Medulla oblongata (tissue), 1 donor: ENCODE measurements around the gene COMT.
A peak's percentile ranks its signal among the peaks of the same experiment; 100 is the strongest.

Experiments
- DNase-seq: peaks from one replicate; pipeline ENCODE4 v3.0.0-alpha.2; 2015; ENCODE audit errors: extremely low spot score

The COMT gene

DNA sequence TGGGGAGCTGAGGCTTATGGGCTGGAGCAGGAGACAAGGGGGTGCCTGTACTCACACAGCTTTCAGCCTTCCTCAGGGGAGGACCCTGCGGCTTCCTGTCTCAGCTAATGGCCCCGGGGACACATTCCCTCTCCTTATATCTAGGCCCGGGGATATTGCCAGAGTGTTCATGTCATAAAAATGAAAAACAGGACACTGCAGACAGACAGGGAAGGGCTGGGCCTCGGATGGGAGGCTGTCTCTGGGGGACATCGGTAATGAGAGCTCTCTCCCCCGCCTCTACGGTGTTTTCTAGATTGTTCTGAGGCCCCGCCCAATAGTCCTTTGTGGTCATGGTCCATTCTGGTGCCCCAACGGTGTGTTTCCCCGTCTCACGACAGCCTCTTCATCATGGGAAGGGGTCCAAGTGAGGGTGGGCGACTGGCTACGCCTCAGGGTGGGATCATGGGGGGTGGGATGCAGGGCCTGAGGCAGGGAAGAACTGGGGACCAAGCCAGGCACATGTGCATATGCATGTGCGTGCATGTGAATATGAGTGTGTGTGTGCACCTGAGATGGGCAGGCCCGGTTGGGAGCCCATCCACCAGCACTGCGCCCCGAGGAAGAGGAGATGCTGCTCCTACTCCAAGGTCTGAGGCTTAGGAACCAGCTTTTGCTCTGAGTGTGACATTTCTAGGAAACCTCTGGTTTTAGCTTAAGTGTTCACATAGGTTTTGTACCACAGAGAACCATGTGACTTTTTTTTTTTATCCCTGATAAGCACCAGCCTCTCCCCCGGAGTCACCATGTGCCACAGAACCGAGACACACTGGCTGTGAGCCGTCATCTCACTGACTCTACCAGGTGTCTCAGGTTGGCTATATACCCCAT, 69.8 kb downstream of the COMT start:
- DNase-seq, result no peak

DNA sequence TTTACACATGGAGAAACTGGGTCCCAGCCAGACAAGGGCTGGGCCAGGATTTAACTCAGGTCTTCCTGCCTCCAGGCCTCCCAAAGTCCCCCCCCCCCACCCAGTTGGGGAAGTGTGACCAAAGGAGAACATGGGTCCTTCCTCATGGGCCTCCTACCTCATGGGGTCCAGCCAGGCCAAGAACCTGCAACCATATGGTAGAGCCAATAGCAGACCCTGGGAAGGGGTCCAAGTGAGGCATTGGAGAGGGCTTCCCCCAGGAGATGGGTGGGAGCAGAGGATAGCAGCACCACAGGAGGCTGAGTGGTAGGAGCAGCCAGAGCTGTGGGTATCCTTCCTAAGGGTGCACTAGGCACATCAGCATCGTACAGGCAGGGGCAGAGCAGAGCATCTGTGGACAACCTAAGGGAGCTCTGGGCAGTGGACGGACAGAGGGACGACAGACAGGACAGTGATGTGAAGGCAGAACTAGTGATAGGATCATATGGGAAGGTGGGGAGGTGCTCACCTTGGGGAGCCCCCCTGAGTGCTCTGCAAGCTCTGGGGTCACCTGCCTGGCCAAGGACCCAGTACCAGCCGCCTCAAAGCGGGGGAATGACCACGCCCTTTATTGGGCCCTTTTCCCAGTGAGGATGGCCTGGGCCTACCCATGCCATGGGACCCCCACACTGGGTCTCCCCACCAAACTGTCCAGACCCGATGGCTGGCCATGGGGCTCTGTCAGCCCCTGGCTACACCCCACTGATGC, 70.6 kb downstream of the COMT start:
- no peak for DNase-seq

DNA sequence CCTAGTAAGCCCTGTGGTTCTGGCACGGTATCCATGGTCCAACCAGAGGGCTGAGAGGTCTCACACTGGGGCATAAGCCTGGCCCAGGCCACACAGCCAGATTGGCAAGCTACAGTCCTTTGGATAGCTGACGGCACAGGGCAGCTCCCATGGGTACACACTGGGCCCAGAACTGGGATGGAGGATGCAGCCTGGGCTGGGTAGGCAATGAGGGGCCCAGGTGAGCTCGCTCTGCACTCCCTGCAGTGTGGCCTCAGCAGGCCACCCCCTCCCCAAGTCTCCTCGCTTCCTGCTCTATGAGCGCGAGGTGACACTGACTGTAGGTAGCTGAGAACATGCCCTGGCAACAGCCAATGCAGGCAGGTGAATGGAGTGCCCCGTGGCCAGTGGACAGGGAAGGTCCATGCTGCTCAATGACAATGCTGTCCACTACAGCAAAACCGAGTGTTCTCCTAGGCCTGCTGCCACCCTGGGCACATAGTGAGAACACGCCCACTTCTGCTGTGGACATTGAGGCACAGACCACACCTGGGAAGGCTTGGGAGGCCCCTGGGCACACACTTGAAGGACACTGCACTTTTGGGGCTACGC, 71.3 kb downstream of the COMT start:
- DNase-seq, result no peak

DNA sequence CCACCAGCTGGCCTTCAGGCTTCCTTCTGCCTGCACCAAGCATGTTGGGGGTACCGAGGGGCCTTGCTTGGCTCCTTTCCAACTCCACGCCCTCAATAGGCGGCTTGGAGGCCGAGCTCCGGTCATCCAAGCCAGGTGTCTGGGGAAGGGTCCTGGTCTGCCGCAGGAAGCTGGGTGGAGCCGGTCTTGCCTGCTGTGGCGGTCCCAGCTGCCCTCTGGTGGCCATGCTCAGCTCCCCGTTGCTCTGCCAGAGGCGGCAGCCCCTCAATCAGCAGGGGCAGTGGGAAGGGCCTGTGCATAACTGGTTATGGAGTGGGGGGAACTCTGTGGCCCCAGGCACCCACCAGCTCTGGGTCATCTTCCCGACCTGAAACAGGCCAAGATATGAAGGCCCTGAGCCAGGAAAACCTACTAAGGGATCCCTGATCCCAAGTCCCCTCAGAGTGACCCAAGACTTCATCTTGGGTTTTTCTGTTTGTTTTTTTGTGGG, 71.9 kb downstream of the COMT start:
- peak; percentile 55 for DNase-seq

DNA sequence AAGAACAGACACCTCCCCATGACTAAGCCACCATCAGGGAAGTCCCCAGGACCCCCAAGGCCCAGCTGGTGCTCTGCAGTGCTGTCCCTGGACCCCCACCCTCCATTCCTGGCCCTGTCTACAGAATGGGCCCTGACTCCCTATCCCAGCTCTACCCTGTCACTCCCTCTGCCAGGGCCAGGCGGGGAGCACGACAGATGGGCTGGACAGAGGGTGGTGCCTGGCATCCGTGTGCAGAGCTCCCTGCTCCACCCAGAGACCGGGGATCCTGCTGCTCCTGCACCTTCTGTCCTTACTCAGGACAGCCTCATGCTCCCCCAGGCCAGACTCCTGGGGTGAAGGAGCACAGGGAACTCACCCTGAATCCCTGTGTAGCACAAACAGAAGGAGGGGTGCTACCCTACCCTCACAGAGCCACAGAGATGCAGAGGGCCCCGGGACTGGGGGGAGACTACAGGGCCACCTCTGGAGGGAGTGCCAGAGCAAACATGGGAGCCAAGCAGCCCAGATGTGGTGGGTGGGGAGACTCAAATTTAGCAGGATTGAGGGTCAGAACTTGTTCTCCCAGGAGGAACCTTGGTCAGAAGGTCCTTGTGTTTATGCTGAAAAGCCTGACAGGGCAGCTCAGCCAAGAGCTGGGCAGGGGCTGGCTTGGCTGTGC, 73.1 kb downstream of the COMT start:
- no peak for DNase-seq

DNA sequence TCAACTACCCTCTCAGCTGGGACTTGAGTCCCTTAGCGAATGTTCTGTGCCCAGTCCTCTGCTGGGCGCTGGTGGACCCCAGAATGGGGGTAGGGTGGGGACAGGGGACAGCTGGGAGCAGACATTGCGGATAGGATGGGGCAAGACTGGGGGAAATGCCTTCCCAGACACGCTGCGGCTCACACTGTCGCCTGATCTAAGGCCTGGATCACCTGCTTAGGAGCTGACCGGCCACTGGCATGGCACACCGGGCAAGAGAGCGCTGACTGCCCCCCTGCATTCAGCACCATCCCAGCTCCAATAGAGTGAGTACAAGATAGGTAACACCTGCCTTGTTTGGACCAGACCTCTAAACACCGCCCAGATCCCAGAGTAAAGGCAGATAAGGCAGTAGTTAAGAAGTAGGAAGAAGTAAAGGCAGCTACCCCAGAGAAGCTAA, 73.6 kb downstream of the COMT start:
- DNase-seq, result no peak

DNA sequence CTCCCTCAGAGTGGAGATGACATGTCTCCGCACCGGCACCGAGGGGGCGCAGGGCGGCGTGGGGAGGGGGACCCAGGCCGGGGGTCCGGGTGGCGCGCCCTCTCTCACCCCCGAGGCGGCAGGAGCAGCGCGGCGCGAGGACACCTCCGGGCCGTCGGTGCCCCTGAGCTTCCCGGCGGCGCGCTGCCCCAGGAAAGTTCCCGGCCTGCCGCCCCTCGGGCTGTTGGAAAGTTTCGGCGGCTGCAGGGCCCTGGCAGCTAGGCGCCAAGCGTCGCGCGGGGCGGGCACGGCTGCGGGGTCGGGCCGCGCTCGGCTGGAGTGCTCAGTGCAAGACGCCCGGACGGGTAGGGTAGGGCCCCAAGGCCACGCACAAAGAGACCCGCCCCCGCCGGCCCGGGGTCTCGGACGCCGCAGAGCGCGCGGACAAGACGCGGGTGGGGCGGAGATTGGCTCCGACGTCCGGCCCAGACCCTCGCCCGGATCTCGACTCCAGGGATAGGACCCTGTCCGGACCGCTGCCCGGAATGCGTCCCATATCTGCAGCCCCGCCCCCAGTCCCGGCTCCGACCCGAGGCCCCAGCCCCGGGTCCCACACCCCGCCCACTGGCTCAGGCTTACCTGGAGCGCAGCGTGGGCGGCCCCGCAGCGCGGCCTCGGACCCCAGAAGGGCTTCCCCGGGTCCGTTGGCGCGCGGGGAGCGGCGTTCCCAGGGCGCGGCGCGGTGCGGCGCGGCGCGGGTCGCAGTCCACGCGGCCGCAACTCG, 74.6 kb downstream of the COMT start:
- no peak for DNase-seq

DNA sequence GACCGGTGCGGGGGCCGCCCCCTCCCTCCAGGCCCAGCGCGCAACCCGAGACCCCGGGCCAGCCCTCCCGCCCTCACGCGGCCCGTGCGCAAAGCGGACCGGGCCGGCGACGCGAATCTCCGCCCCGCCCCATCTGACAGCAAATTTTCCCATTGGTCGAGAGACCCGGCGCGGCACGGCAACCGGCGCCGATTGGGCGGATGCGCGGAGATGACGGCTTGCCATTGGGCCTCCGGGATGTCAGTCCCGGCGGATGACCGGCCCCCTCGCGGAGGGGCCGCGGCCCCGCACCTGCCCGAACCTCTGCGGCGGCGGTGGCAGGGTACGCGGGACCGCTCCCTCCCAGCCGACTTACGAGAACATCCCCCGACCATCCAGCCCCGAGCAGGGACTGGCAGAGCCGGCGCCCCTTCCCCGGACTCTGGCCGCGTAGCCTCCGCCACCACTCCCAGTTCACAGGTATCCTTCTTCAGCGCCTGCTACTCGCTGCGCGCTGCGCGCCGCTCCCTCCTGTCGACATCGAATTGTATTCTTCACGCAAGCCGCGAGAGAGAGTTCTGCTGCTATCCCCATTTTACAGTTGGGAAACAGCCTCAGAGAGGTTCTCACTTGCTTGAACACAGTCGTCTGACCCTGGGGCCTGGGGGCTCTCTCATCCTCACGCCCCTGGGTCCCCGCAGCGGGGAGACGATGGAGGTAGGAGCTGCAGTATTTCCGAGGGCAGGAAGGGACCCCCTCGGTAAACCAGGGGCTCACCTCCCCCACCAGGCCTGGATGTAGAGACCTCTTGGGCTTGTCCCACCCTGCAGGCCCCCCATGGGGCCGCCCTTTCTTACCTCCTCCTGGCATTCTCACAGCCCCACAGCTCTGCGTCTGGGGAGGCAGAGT, 75.4 kb downstream of the COMT start, which contains the start of gene ARVCF:
Gene ARVCF, minus strand, starts transcription at position 90 of the 888 bp plus-strand sequence. CDS start 26,029 bp downstream, outside the sequence.
- peak; percentile 93 for DNase-seq

DNA sequence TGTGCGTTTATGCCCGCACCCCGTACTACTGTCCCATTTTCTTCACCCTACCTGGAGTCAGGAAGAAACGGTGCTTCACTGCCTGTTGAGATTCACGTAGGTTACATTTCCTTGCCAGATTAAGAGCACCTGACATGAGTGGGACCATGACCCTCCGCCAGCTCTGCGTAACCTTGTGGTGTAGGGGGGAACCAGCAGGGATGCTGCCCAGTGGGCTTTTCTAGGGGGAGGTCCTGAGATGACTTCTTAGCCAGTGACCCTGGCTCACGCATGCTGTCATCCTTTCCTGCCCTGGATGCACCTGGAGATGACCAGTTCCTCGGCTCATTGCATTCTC, 76.0 kb downstream of the COMT start:
- DNase-seq, result no peak

DNA sequence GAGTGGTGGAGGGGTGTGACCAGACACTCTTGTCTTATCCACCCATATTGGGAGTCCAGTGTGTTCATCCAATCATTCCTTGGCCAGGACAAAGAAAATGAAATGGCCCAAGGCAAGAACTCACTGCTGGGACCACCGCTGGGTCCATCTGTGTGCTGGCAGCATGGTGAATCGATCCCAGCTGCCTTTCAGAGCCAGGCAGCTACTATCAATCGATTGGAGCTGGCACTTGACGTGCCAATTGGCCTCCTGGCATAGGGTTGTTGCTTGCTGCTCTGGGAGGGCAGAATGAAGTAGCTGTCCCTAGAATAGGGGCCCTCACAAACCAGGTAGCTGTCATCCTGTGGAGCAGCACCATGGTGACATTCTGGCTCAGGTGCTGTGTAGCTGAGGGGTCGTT, 76.4 kb downstream of the COMT start:
- no peak for DNase-seq
